Gastroesophageal sphincter (tissue), 4 donors: ENCODE results near the gene ARHGEF10L. TPM values are rescaled to one million over a fixed set of nuclear protein-coding genes. Genes with fewer than 3 reads are reported as not detected.
"Not testable (repeated sequence)": the region's sequence is repeated elsewhere in the genome, so short reads cannot be mapped to it uniquely, and the experiment has no call there.

Experiments used
- ATAC-seq: fragments of 150-250 bp; one replicate; pipeline ENCODE4 v1.9.1; 2016; ENCODE audit warnings: mild to moderate bottlenecking, moderate library complexity
- H3K27ac ChIP-seq, 4 donors: fragments of 200-600 bp; sonication (generic) in 3 of 4; 1 replicate in 3 of 4; 2 replicates in 1 of 4; pipeline ENCODE4 v1.5.1; 2016 to 2019
- H3K27me3 ChIP-seq: fragments of 200-600 bp; sonication (generic); one replicate; pipeline ENCODE4 v1.5.1; 2019
- H3K36me3 ChIP-seq, 2 donors: fragments of 200-600 bp; sonication (generic); one replicate each; pipeline ENCODE4 v1.5.1; 2019; ENCODE audit warnings: control low read depth in 1 of 2
- H3K4me1 ChIP-seq, 3 donors: fragments of 200-600 bp; sonication (generic); 1 replicate in 2 of 3; 2 replicates in 1 of 3; pipeline ENCODE4 v1.5.1; 2016 to 2019; ENCODE audit warnings: control low read depth in 2 of 3
- H3K4me3 ChIP-seq, 2 donors: fragments of 200-600 bp; sonication (generic); one replicate each; pipeline ENCODE4 v1.5.1; 2019; ENCODE audit warnings: mild to moderate bottlenecking in 1 of 2, moderate library complexity in 1 of 2
- H3K9me3 ChIP-seq, 3 donors: fragments of 200-600 bp; sonication (generic); one replicate each; pipeline ENCODE4 v1.5.1; 2017 to 2019; ENCODE audit warnings: control low read depth in 2 of 3
- CTCF ChIP-seq, 4 experiments: fragments of 200-600 bp in 2 of 4; fragments of 450-650 bp in 2 of 4; sonication (generic) in 1 of 4; IDR thresholded peaks; one replicate each; pipeline ENCODE4 v1.5.1; 2017 to 2019; ENCODE audit warnings: antibody characterized with exemption in 4 of 4, mild to moderate bottlenecking in 2 of 4, moderate library complexity in 2 of 4
- EP300 ChIP-seq: sonication (generic); formaldehyde crosslinking; IDR thresholded peaks from one replicate; pipeline ENCODE4 v1.6.1; 2017; ENCODE audit warnings: antibody characterized with exemption, mild to moderate bottlenecking
- POLR2A ChIP-seq, 2 donors: fragments of 450-650 bp; IDR thresholded peaks; one replicate each; pipeline ENCODE4 v1.6.1; 2017; ENCODE audit warnings: antibody characterized with exemption in 2 of 2, mild to moderate bottlenecking in 2 of 2, moderate library complexity in 1 of 2
- POLR2AphosphoS5 ChIP-seq: sonication (generic); formaldehyde crosslinking; IDR thresholded peaks from one replicate; pipeline ENCODE4 v1.6.1; 2017; ENCODE audit warnings: antibody characterized with exemption
- WGBS, 2 donors: methylation state at CpG; one replicate each; pipeline ENCODE4 v1.1.5; 2018; ENCODE audit warnings: low coverage in 1 of 2; 5-methylcytosine and 5-hydroxymethylcytosine counted together
- total RNA-seq, 4 donors: library from RNA; depleted of rRNA; stranded (reverse); fragments of >200 nt; gene quantifications; one replicate each; pipeline ENCODE4 v1.1.0, GENCODE V29; 2016

The ARHGEF10L gene
- total RNA-seq = 10 to 100 TPM; 50.9 to 97.0 (median 80.3) TPM

GRCh38 chr1:17539477-17540254 lies at the start of gene ARHGEF10L:
TSS of gene ARHGEF10L (plus strand) at chr1:17539698. CDS start at chr1:17580596, 40,898 bp downstream.
- peak in 1 of 2 donors; percentile 52 for TF ChIP-seq POLR2A (IDR thresholded peaks at IDR 0.05)
- TF ChIP-seq EP300 = no peak
- TF ChIP-seq POLR2AphosphoS5 = no peak
- TF ChIP-seq CTCF (IDR thresholded peaks at IDR 0.05) = peak in 1 of 4 experiments; percentile 5
- Histone ChIP-seq H3K27ac (peak within 1 kb of the TSS; percentile 96 to 99 (median 98)), H3K9me3 (no peaks in the 10 kb centered on the region), H3K4me3 (peak within 1 kb of the TSS; percentile 67 to 89), H3K36me3 (no peaks in the 10 kb centered on the region), H3K27me3 (no peaks in the 10 kb centered on the region), H3K4me1 (peaks cover 0 to 90% (median 21%) of the 10 kb centered on the region in 3 donors)
- 0% methylated on average over 3 of the region's 108 CpGs; no CpG with 5 or more reads in 1 of the 2 donors for WGBS, 2 donors
- peak; percentile 70 for ATAC-seq

- not testable (repeated sequence) for H3K4me1 ChIP-seq, H3K36me3 ChIP-seq, H3K4me3 ChIP-seq, H3K9me3 ChIP-seq, H3K27ac ChIP-seq
- WGBS, 2 donors = 88 to 91% methylated on average over 7 to 10 of the region's 16 CpGs
- ATAC-seq = peak; percentile 7
- H3K27me3 ChIP-seq = peaks cover 15% of the 10 kb centered on the region
These were observed 49.6 kb upstream of the ARHGEF10L start for GRCh38 chr1:17489768-17490417.

- not testable (repeated sequence) for ATAC-seq, H3K4me1 ChIP-seq, H3K27ac ChIP-seq, H3K4me3 ChIP-seq, H3K27me3 ChIP-seq, H3K9me3 ChIP-seq, H3K36me3 ChIP-seq
- WGBS, 2 donors = 63 to 68% methylated on average over 2 to 4 of the region's 6 CpGs
These were observed 48.8 kb upstream of the ARHGEF10L start for GRCh38 chr1:17490667-17491066.

GRCh38 chr1:17494114-17494729 lies 45.3 kb upstream of the ARHGEF10L start:
- TF ChIP-seq EP300 = no peak
- peak; percentile 82 to 92 (median 84) for TF ChIP-seq CTCF (IDR thresholded peaks at IDR 0.05)
- peak; percentile 61 for ATAC-seq
- no peaks in the 10 kb centered on the region for H3K4me1 ChIP-seq
- no peaks in the 10 kb centered on the region for H3K9me3 ChIP-seq
- no peaks in the 10 kb centered on the region for H3K27me3 ChIP-seq
- 100% methylated on average over 1 of the region's 5 CpGs for WGBS, 2 donors
- H3K4me3 ChIP-seq = no peak overlapping the region
- no peak overlapping the region for H3K27ac ChIP-seq
- H3K36me3 ChIP-seq = no peaks in the 10 kb centered on the region

GRCh38 chr1:17496419-17496818 lies 43.1 kb upstream of the ARHGEF10L start:
- TF ChIP-seq CTCF (IDR thresholded peaks at IDR 0.05) (no peak), POLR2AphosphoS5 (no peak)
- Histone ChIP-seq H3K4me1 (no peaks in the 10 kb centered on the region), H3K27me3 (no peaks in the 10 kb centered on the region), H3K4me3 (no peak overlapping the region), H3K9me3 (no peaks in the 10 kb centered on the region), H3K36me3 (no peaks in the 10 kb centered on the region), H3K27ac (no peak overlapping the region)
- WGBS, 2 donors = 57 to 68% methylated on average over 2 to 4 of the region's 4 CpGs
- ATAC-seq = no peak
